ENCODE data around the gene SKP1. TPM values are rescaled to one million over a fixed set of nuclear protein-coding genes. Genes with fewer than 3 reads are reported as not detected.
A peak's percentile ranks its signal among the peaks of the same experiment; 100 is the strongest.

Gene SKP1
- total and polyA plus RNA-seq, 5 donors: 459 to 698 (median 505) TPM

GRCh38 chr5:134207696-134208095 lies 30.9 kb upstream of the SKP1 start:
- ATAC-seq (no peak), DNase-seq (no peak)
- WGBS: 67% methylated on average over 1 of the region's 1 CpG
- intact Hi-C loops (cut with DNase I): no loop called here
- H3K27ac ChIP-seq (ENCODE audit: low read length): no peak overlapping the region
- no peak overlapping the region for H3K4me3 ChIP-seq (ENCODE audit: low read length)
- no peaks in the 10 kb centered on the region for H3K9me3 ChIP-seq (ENCODE audit: control insufficient read depth, low read length)
- no peaks in the 10 kb centered on the region for H3K27me3 ChIP-seq (ENCODE audit: control insufficient read depth, insufficient read depth)
- peaks cover 11% of the 10 kb centered on the region for H3K4me1 ChIP-seq (ENCODE audit: control insufficient read depth, insufficient read depth, low read length)

GRCh38 chr5:134206627-134207160 lies 29.9 kb upstream of the SKP1 start:
- Histone ChIP-seq H3K4me3 (ENCODE audit: low read length) (no peak overlapping the region), H3K4me1 (ENCODE audit: control insufficient read depth, insufficient read depth, low read length) (peaks cover 11% of the 10 kb centered on the region), H3K27ac (ENCODE audit: low read length) (no peak overlapping the region), H3K27me3 (ENCODE audit: control insufficient read depth, insufficient read depth) (no peaks in the 10 kb centered on the region), H3K9me3 (ENCODE audit: control insufficient read depth, low read length) (no peaks in the 10 kb centered on the region)
- DNase-seq: no peak
- intact Hi-C loops (cut with DNase I): no loop called here
- WGBS: 77% methylated on average over 7 of the region's 7 CpGs
- ATAC-seq: peak in 1 of 2 donors; percentile 13

GRCh38 chr5:134204575-134204974 lies 27.8 kb upstream of the SKP1 start:
- WGBS: 75% methylated on average over 4 of the region's 4 CpGs
- Histone ChIP-seq H3K27ac (ENCODE audit: low read length) (no peak overlapping the region), H3K9me3 (ENCODE audit: control insufficient read depth, low read length) (no peaks in the 10 kb centered on the region), H3K4me1 (ENCODE audit: control insufficient read depth, insufficient read depth, low read length) (peaks cover 6% of the 10 kb centered on the region), H3K4me3 (ENCODE audit: low read length) (no peak overlapping the region), H3K27me3 (ENCODE audit: control insufficient read depth, insufficient read depth) (no peaks in the 10 kb centered on the region)
- no peak for ATAC-seq
- intact Hi-C loops (cut with DNase I): no loop called here
- no peak for DNase-seq

- no peak for DNase-seq
- WGBS: 99% methylated on average over 3 of the region's 3 CpGs
- intact Hi-C loops (cut with DNase I): no loop called here
- no peak overlapping the region for H3K27ac ChIP-seq (ENCODE audit: low read length)
- H3K9me3 ChIP-seq (ENCODE audit: control insufficient read depth, low read length): no peaks in the 10 kb centered on the region
- no peaks in the 10 kb centered on the region for H3K27me3 ChIP-seq (ENCODE audit: control insufficient read depth, insufficient read depth)
- peaks cover 6% of the 10 kb centered on the region for H3K4me1 ChIP-seq (ENCODE audit: control insufficient read depth, insufficient read depth, low read length)
- ATAC-seq: no peak
- no peak overlapping the region for H3K4me3 ChIP-seq (ENCODE audit: low read length)
Measured at GRCh38 chr5:134203630-134204029, 26.9 kb upstream of the SKP1 start.

- no peaks in the 10 kb centered on the region for H3K27me3 ChIP-seq (ENCODE audit: control insufficient read depth, insufficient read depth)
- WGBS: 62% methylated on average over 5 of the region's 5 CpGs
- no peak for DNase-seq
- no peaks in the 10 kb centered on the region for H3K9me3 ChIP-seq (ENCODE audit: control insufficient read depth, low read length)
- H3K27ac ChIP-seq (ENCODE audit: low read length): no peak overlapping the region
- intact Hi-C loops (cut with DNase I): no loop called here
- H3K4me1 ChIP-seq (ENCODE audit: control insufficient read depth, insufficient read depth, low read length): no peaks in the 10 kb centered on the region
- no peak for ATAC-seq
- H3K4me3 ChIP-seq (ENCODE audit: low read length): no peak overlapping the region
Measured at GRCh38 chr5:134195666-134196065, 18.9 kb upstream of the SKP1 start.

GRCh38 chr5:134189031-134189430 lies 12.3 kb upstream of the SKP1 start:
- no peak for DNase-seq
- no peak for ATAC-seq
- H3K27me3 ChIP-seq (ENCODE audit: control insufficient read depth, insufficient read depth): no peaks in the 10 kb centered on the region
- H3K4me3 ChIP-seq (ENCODE audit: low read length): no peak overlapping the region
- intact Hi-C loops (cut with DNase I): loop anchor here in 1 of 4 donors (5.0 kb wide), 1 partner anchor 103 kb away; no protein-coding TSS in a partner anchor
- no peaks in the 10 kb centered on the region for H3K9me3 ChIP-seq (ENCODE audit: control insufficient read depth, low read length)
- no peak overlapping the region for H3K27ac ChIP-seq (ENCODE audit: low read length)
- WGBS: 89% methylated on average over 3 of the region's 3 CpGs
- H3K4me1 ChIP-seq (ENCODE audit: control insufficient read depth, insufficient read depth, low read length): no peaks in the 10 kb centered on the region

GRCh38 chr5:134188092-134188491 lies 11.3 kb upstream of the SKP1 start:
- no peaks in the 10 kb centered on the region for H3K4me1 ChIP-seq (ENCODE audit: control insufficient read depth, insufficient read depth, low read length)
- no peak for DNase-seq
- no peaks in the 10 kb centered on the region for H3K27me3 ChIP-seq (ENCODE audit: control insufficient read depth, insufficient read depth)
- no peak overlapping the region for H3K27ac ChIP-seq (ENCODE audit: low read length)
- no peak for ATAC-seq
- intact Hi-C loops (cut with DNase I): loop anchor here in 1 of 4 donors (5.0 kb wide), 1 partner anchor 104 kb away; no protein-coding TSS in a partner anchor
- no peak overlapping the region for H3K4me3 ChIP-seq (ENCODE audit: low read length)
- 93% methylated on average over 1 of the region's 1 CpG for WGBS
- H3K9me3 ChIP-seq (ENCODE audit: control insufficient read depth, low read length): no peaks in the 10 kb centered on the region

GRCh38 chr5:134184155-134185135 lies 7.7 kb upstream of the SKP1 start:
- DNase-seq: peak; percentile 58 to 79 (median 77)
- no peaks in the 10 kb centered on the region for H3K4me1 ChIP-seq (ENCODE audit: control insufficient read depth, insufficient read depth, low read length)
- H3K9me3 ChIP-seq (ENCODE audit: control insufficient read depth, low read length): no peaks in the 10 kb centered on the region
- no peak overlapping the region for H3K27ac ChIP-seq (ENCODE audit: low read length)
- no peaks in the 10 kb centered on the region for H3K27me3 ChIP-seq (ENCODE audit: control insufficient read depth, insufficient read depth)
- intact Hi-C loops (cut with DNase I): loop anchor here (2.0 to 5.0 kb wide), 3 partner anchors 103 to 108 kb away; no protein-coding TSS in a partner anchor
- 56% methylated on average over 11 of the region's 11 CpGs for whole genome bisulfite sequencing
- peak; percentile 83 to 84 for ATAC-seq
- H3K4me3 ChIP-seq (ENCODE audit: low read length): no peak overlapping the region

- DNase-seq (no peak), ATAC-seq (no peak)
- Histone ChIP-seq H3K27me3 (ENCODE audit: control insufficient read depth, insufficient read depth) (no peaks in the 10 kb centered on the region), H3K4me3 (ENCODE audit: low read length) (no peak overlapping the region), H3K27ac (ENCODE audit: low read length) (no peak overlapping the region), H3K4me1 (ENCODE audit: control insufficient read depth, insufficient read depth, low read length) (no peaks in the 10 kb centered on the region), H3K9me3 (ENCODE audit: control insufficient read depth, low read length) (no peaks in the 10 kb centered on the region)
- intact Hi-C loops (cut with DNase I): loop anchor here in 1 of 4 donors (5.0 kb wide), 1 partner anchor 104 kb away; no protein-coding TSS in a partner anchor
Measured at GRCh38 chr5:134183481-134183880, 6.7 kb upstream of the SKP1 start.

- no peaks in the 10 kb centered on the region for H3K27me3 ChIP-seq (ENCODE audit: control insufficient read depth, insufficient read depth)
- no peaks in the 10 kb centered on the region for H3K4me1 ChIP-seq (ENCODE audit: control insufficient read depth, insufficient read depth, low read length)
- WGBS: 78% methylated on average over 3 of the region's 3 CpGs
- no peak overlapping the region for H3K4me3 ChIP-seq (ENCODE audit: low read length)
- ATAC-seq: no peak
- intact Hi-C loops (cut with DNase I): loop anchor here in 1 of 4 donors (10.0 kb wide), 1 partner anchor 407 kb away; no protein-coding TSS in a partner anchor
- H3K27ac ChIP-seq (ENCODE audit: low read length): no peak overlapping the region
- H3K9me3 ChIP-seq (ENCODE audit: control insufficient read depth, low read length): no peaks in the 10 kb centered on the region
- DNase-seq: no peak
Measured at GRCh38 chr5:134178096-134178419, 1.3 kb upstream of the SKP1 start.
